HG03097 (cell line): ENCODE data around the gene LSM7.
"Not testable (repeated sequence)": the region's sequence is repeated elsewhere in the genome, so short reads cannot be mapped to it uniquely, and the experiment has no call there.

ENCODE experiments used
- ATAC-seq: cut with Tn5 transposase; IDR thresholded peaks from one replicate; pipeline ENCODE4 v1.9.1; 2021; ENCODE audit not compliant: unreplicated experiment, low FRiP score

The LSM7 gene

GRCh38 chr19:2355168-2356035 is 27.0 kb upstream of the LSM7 start:
- no peak for ATAC-seq

- ATAC-seq, result no peak
Measured at GRCh38 chr19:2354670-2355069, 26.3 kb upstream of the LSM7 start.

- ATAC-seq, result no peak
Measured at GRCh38 chr19:2353887-2354592, 25.7 kb upstream of the LSM7 start.

GRCh38 chr19:2353159-2353886 is 24.9 kb upstream of the LSM7 start:
- ATAC-seq, result no peak

GRCh38 chr19:2352121-2352520 is 23.7 kb upstream of the LSM7 start:
- no peak for ATAC-seq

GRCh38 chr19:2351591-2351990 is 23.2 kb upstream of the LSM7 start:
- no peak for ATAC-seq

GRCh38 chr19:2350656-2351055 is 22.3 kb upstream of the LSM7 start:
- ATAC-seq, result no peak

GRCh38 chr19:2349818-2350217 is 21.4 kb upstream of the LSM7 start:
- not testable (repeated sequence) for ATAC-seq

- ATAC-seq, result no peak
Measured at GRCh38 chr19:2345794-2346663, 17.6 kb upstream of the LSM7 start.

- no peak for ATAC-seq
Measured at GRCh38 chr19:2345076-2345475, 16.7 kb upstream of the LSM7 start.

GRCh38 chr19:2344381-2344870 is 16.0 kb upstream of the LSM7 start:
- no peak for ATAC-seq

- ATAC-seq, result no peak
Measured at GRCh38 chr19:2343289-2343982, 15.1 kb upstream of the LSM7 start.

- ATAC-seq, result no peak
Measured at GRCh38 chr19:2342656-2343288, 14.4 kb upstream of the LSM7 start.

- ATAC-seq, result no peak
Measured at GRCh38 chr19:2341982-2342381, 13.6 kb upstream of the LSM7 start.

- no peak for ATAC-seq
Measured at GRCh38 chr19:2341244-2341751, 12.9 kb upstream of the LSM7 start.

- ATAC-seq, result no peak
Measured at GRCh38 chr19:2340496-2341243, 12.3 kb upstream of the LSM7 start.

GRCh38 chr19:2339644-2340310 is 11.4 kb upstream of the LSM7 start:
- no peak for ATAC-seq
